ENCODE results near the gene RNF10. TPM values are rescaled to one million over a fixed set of nuclear protein-coding genes. Genes with fewer than 3 reads are reported as not detected.
"Not testable (repeated sequence)": the region's sequence is repeated elsewhere in the genome, so short reads cannot be mapped to it uniquely, and the experiment has no call there.

Gene RNF10
- 89.2 and 109 TPM in 2 replicates for total RNA-seq
- 229 TPM for polyA plus RNA-seq (2012)

GRCh38 chr12:120534203-120534702, at the start of gene RNF10:
Gene RNF10, plus strand, starts transcription at chr12:120534356. Its CDS starts 456 bp downstream, at chr12:120534812.
- DNase-seq (ENCODE audit: low read depth) = peak; percentile 95

- no peak for DNase-seq (ENCODE audit: low read depth)
Observed at GRCh38 chr12:120485961-120486881, 47.9 kb upstream of the RNF10 start.

DNA sequence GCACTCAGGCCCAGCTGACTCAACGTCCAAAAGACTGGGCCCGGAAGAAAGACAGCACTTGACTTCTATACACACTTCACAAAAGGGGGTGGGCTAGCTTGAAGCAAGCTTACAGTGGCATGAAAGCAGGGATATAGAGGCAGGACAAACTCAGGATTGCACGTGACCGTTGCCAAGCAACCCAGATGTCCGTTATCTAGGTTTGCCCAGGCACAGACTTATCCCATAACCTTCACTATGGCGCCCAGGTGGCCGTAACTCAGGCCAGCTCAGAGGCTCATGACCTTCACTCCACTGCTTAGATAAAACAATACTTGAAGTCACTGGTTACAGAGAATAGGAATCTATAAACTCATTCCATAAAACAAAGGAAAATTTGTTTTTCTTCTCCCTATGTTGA, 46.6 kb upstream of the RNF10 start:
- not testable (repeated sequence) for DNase-seq (ENCODE audit: low read depth)

DNA sequence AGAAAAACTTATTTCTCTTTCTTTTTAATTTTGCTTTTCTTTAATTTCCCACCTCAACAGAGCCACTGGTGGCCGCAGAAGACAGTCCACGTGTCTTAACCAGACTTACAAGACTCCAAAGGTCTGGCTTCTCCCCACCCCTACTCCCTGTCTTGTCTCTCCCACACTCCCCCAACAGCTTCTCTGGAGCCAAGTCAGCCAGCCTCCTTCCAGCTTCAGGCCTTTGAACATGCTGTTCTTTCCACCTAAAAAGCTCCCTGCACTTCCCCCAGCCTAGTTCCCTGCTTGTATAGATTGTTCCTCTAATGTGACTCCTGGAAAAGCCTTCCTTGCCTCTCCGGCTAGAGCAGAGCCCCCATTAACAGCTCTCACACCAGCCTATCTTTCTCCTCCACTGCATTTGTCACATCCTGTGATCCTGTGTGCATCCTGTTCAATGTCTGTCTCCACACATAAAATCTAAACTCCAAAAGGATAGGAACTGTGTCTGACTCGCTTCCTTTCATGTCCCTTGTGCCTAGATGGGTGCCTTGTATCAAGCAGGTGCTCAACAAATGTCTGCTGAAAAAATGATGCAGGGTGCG, 46.0 kb upstream of the RNF10 start:
- no peak for DNase-seq (ENCODE audit: low read depth)

DNA sequence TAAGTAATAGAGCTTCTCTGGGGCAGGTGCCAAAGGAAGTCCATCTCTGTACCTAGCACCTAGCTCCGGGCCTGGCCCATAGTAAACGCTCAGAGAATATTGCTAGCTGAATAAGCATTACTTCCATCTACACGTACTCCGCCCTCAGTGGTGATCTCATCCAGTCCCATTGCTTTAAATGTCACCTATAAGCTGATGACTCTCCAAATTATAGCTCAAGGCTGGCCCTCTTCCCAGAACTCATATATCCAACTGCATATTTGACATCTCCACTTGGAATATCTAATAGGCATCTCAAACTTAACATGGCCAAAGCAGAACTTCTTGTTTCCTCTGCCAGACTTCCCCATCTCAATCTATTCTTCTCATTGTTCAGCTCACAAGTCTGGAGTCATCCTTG, 45.1 kb upstream of the RNF10 start:
- DNase-seq (ENCODE audit: low read depth) = no peak

- DNase-seq (ENCODE audit: low read depth) = no peak
Observed at GRCh38 chr12:120490325-120490724, 43.8 kb upstream of the RNF10 start.

DNA sequence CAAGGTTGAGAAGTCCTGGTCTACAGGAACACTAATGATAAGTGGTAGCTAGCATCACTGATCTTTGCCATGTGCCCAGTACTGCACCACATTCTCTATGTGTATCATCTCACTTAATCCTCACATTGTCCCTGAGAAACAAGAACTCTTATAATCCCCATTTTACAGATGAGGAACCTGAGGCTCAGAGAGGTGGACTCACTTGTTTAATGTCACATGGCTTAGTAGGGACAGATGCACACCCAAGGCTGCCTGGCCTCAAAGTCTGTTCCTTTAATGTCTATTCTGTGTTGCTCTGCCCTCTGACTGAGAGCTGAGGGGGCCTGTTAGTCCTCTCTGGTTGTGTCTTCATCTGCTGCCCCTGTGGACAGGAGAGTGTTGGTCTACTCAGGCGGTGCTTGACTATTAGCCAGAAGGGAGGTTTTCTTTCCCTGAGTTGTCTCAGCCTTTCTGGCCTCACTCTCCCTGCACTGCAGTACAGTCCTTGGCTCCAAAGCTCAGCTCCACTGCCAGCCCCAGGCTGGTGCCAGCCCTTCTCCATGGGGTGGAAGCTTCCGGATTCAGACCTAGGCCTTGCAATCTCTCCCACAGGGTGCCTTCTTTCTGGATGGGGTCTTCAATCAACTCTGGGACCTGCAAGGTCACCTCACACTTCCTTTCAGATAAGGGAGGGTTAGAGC, 43.2 kb upstream of the RNF10 start:
- DNase-seq (ENCODE audit: low read depth) = no peak

- DNase-seq (ENCODE audit: low read depth) = no peak
Observed at GRCh38 chr12:120495186-120495730, 38.9 kb upstream of the RNF10 start.

DNA sequence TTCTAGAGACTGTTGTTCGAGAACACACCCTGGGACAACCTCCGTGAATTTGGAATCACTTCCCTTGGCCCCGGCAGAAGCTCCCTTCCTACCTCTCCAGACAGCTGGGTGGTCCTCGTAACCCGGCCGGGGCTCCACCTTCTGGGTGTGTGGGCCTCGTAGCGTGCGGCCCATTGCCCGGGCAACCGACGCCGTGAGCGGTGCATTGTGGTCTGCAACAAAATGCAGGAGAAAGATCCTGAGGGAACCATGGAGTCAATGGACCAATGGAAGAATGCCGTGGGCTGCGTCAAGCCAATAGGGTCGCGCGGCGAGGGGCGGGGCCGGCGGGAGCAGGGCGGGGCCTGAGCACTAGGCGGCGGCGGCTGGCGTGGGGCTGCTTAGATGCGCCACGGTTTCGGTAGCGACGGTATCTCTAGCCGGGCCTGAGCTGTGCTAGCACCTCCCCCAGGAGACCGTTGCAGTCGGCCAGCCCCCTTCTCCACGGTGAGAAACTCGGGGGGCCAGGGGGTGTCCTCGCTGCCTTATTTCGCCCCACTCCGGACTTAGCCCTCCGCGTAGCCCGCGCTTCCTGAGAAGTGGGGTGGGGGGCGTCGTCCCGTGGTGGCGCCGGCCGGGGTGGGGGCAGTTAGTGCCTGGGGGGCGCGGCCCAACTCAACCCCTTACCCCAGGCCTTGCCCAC, 38.3 kb upstream of the RNF10 start, which contains the start of gene DYNLL1:
TSS of gene DYNLL1 (plus strand) at position 383 of the 682 bp plus-strand sequence. CDS start 309 bp downstream, outside the sequence.
- peak; percentile 97 for DNase-seq (ENCODE audit: low read depth)

DNA sequence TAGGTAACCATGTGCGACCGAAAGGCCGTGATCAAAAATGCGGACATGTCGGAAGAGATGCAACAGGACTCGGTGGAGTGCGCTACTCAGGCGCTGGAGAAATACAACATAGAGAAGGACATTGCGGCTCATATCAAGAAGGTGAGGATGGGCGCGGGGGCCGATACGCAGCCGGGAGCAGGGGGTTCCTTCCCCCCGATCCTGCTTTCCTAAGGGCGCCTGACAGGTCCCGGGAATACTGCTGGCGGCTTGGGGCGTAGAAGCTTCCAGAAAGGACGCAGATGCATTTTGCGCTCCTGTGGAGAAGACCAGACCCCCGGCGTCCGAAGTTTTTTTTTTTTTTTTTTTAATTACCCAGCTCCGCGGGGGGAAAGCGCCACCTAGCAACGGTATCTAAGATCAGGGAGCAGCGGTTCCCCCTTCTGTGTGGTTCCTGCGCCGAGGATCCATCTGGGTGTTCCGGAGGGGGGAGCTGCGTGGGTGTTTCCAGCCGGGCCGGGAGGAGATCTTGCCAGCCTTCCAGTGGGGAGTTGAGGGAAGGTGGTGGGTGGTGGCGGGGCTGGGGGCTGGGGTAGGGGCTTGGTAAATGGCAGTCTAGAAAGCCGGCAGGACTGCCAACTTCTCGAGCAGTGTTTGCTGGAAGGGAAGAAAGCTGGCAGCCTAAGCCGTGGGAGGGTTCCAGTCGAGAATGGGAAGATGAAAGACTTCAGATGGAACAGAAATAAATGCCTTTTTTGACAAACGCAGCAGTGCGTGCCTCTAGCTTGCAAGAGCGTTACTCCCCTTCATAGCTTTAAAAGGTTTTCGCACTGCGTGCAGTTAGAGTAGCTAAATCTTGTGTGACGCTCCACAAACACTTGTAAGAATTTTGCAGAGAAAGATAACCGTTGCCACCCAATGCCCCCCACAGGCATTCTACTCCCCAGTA, 37.5 kb upstream of the RNF10 start:
- peak; percentile 68 for DNase-seq (ENCODE audit: low read depth)

DNA sequence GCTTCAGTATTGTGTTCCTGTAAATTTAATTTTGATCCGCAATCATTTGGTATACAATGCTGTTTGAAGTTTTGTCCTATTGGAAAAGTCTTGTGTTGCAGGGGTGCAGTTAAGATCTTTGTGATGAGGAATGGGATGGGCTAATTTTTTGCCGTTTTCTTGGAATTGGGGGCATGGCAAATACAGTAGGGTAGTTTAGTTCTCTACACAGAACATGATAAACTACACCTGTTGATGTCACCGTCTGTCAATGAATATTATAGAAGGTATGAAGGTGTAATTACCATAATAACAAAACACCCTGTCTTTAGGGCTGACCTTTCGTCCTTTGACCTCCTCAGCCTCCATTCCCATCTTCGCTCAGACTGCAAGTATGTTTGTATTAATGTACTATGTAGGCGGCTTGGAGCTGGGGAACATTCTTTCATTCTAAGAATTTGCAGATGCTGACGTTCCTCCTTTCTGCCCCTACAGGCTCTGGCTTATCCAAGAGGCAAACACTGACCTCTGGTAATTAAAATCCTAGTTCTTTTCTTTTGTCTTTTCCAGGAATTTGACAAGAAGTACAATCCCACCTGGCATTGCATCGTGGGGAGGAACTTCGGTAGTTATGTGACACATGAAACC, 36.5 kb upstream of the RNF10 start:
- no peak for DNase-seq (ENCODE audit: low read depth)

DNA sequence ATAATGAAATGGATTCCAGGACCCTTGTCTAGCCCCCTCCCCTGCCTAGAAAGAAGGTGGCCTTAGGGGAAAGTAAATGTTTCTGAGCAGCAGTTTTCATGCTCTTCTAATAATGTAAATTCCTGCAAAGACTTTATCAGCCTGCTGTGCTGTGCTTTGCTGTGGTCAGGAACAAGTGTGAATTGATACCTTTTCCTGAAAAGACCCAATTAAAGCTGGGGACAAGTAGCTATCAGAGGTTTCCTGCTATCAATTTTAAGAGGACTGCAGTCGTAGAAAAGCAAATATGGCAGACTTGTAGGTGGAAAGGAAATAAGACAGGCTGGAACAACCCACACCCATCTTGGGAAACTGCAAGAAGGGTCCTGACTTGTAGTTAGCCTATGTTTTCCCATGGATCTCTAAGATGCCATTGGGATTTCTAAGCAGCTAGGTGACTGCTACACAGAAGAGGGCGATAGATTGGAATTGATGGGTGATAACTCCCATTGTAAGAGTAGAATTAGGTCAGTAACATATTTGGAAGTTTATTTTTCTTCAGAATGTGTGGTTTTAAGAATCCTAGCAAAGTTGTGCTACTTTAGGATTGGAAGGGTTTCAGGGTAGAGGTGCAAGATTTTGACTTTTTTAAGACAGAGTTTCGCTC, 35.2 kb upstream of the RNF10 start:
- no peak for DNase-seq (ENCODE audit: low read depth)

- DNase-seq (ENCODE audit: low read depth) = peak; percentile 16
Observed at GRCh38 chr12:120500581-120500980, 33.6 kb upstream of the RNF10 start.

DNA sequence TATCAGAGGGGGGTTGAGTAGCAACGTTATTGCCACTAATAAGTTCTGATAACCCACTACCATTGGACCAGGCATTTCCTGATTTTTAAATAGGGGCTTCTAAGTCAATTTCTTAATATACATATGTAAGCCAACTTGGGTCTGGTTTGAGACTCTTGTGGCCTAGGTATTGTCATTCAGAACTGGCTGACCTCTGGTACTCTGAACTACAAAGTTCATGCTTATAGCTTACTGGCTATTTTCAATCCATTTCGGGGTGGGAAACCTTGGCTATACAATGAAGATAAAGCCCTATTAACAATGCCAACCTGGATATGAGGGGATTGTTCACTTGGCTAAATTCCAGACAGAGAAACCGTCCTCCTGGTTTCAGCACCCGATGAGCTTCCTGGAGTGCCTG, 29.6 kb upstream of the RNF10 start:
- no peak for DNase-seq (ENCODE audit: low read depth)

DNA sequence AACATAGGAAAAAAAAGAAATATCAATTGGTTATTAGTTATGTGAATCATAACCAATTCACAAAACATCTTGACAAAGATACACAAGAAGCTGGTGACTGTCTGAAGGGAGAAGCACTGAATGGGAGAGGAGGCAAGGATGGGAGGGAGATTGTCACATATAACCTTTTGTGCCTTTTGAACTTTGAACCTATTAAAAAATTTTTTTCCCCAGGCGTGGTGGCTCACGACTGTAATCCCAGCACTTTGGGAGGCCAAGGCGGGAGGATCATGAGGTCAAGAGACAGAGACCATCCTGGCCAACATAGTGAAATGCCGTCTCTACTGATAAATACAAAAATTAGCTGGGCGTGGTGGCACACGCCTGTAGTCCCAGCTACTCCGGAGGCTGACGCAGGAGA, 25.6 kb upstream of the RNF10 start:
- no peak for DNase-seq (ENCODE audit: low read depth)

GRCh38 chr12:120514002-120514401, 20.2 kb upstream of the RNF10 start:
- DNase-seq (ENCODE audit: low read depth) = no peak

DNA sequence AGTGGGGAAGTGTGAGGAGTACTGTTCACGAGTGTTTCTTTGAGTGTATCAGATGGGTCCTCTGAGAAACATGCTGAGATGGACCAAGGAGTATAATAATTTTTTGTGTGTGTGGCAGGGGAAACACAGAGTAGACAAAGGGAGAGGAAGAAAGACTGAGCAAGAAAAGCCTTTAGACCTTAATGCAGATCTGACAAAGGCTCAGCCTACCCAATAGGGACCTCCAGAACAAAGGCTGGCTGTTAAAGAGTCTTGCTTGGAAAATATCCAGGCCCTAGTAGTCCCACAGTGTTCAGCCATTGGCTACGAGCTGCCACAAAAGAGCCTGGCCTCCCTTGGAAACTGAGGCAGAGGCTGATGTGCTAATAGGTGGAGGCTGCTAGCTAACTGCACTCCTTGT, 18.7 kb upstream of the RNF10 start:
- DNase-seq (ENCODE audit: low read depth) = no peak

- DNase-seq (ENCODE audit: low read depth) = not testable (repeated sequence)
Observed at GRCh38 chr12:120519324-120519723, 14.8 kb upstream of the RNF10 start.

DNA sequence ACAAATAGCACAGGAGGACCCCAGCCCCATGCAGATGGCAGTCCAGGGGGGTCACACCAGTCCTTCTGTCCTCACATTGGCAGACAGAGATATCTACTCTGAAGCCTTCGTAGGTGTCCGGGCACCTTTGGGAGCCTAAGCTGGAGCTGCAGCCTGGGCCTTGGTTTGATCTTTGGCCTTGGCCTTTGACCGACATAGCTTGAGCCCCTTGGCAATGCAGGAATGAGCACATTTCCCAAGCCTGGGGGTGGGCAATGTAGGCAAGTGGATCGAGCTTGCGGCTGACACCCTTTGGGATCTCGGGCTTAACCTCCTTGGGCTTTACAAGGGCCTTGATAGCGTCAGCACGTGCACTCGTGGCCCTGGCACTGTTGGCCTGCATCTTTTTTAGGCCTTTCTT, 11.6 kb upstream of the RNF10 start:
- DNase-seq (ENCODE audit: low read depth) = no peak

Data from myocyte (in vitro differentiated cells).